Measurements from ENCODE around the gene PPAN. TPM values are rescaled to one million over a fixed set of nuclear protein-coding genes. Genes with fewer than 3 reads are reported as not detected.

PPAN gene
- total and polyA plus RNA-seq, 9 donors: 6.2 to 58.3 (median 37.8) TPM

DNA sequence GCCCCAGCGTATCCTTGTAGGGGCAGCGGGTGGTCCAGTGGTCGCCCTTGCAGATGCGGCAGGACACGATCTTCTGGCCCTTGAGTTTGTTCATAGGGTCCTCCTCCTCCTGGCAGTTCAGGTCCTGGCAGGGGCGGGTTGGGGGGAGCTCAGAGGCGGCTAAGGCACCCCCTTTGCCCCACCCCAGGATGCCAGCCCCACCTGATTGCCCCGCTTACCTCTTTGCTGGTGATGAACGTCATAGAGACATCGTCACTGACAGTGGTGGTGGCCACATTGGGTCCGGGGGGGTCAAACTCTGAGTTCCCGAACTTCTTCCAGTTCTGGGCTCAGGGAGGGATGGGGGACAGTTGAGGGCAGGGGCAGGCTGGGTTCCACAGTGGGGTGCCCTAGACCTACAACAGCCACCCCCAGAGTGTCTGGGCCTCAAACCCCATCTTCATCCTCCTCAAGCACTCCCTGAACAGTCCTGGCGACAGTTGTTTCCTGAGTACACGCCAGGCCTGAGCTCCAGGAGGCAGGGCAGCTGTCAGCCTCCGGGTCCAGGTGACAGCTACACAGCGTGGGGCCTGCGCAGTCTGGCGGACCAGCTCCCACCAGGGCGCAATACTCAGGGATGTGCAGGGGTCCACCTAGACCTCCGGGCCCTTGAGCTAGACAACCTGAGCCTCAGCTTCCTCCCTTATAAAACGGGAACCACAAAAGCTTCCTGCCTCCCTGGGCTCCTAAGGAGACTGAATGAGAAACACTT lies 10.9 kb downstream of the PPAN start:
- intact Hi-C loops (cut with DNase I): loop anchor here in 2 of 4 donors (10.0 kb wide), 2 partner anchors 108 to 128 kb away; no protein-coding TSS in a partner anchor
- no peak for DNase-seq
- H3K9me3 ChIP-seq: no peaks in the 10 kb centered on the region
- 88% methylated on average over 21 of the region's 21 CpGs for WGBS, 3 donors
- no peak overlapping the region for H3K4me3 ChIP-seq
- no peak overlapping the region for H3K27ac ChIP-seq
- no peaks in the 10 kb centered on the region for H3K27me3 ChIP-seq
- no peaks in the 10 kb centered on the region for H3K36me3 ChIP-seq
- H3K4me1 ChIP-seq (ENCODE audit: insufficient read depth): peaks cover 5% of the 10 kb centered on the region
- no peak for TF ChIP-seq EP300 (IDR thresholded peaks at IDR 0.05)
- no peak for TF ChIP-seq POLR2A (IDR thresholded peaks at IDR 0.05)
- TF ChIP-seq, protein P1, sequence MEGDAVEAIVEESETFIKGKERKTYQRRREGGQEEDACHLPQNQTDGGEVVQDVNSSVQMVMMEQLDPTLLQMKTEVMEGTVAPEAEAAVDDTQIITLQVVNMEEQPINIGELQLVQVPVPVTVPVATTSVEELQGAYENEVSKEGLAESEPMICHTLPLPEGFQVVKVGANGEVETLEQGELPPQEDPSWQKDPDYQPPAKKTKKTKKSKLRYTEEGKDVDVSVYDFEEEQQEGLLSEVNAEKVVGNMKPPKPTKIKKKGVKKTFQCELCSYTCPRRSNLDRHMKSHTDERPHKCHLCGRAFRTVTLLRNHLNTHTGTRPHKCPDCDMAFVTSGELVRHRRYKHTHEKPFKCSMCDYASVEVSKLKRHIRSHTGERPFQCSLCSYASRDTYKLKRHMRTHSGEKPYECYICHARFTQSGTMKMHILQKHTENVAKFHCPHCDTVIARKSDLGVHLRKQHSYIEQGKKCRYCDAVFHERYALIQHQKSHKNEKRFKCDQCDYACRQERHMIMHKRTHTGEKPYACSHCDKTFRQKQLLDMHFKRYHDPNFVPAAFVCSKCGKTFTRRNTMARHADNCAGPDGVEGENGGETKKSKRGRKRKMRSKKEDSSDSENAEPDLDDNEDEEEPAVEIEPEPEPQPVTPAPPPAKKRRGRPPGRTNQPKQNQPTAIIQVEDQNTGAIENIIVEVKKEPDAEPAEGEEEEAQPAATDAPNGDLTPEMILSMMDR (IDR thresholded peaks at IDR 0.05): no peak

DNA sequence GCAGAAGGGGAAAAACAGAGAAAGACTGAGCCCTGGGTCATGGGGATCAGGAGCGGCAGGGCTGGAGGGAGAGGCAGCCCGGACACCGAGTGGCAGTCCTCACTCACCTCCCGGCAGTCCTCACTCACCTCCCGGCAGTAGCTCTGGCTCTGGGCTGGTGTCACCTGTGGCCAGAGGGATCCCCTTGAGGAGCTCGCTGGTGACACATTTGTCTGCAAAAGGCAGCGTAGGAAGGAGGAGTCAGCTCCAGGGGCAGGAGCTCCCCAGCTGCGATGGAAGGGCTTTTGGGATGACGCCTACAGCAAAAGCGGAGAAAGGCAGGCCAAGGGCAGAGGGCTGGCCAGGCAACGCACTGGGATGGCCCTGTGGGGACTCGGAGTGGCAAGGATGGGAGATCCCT lies 12.8 kb downstream of the PPAN start:
- no peaks in the 10 kb centered on the region for H3K9me3 ChIP-seq
- TF ChIP-seq, protein P1 (IDR thresholded peaks at IDR 0.05): no peak
- TF ChIP-seq EP300 (IDR thresholded peaks at IDR 0.05): no peak
- no peak for TF ChIP-seq POLR2A (IDR thresholded peaks at IDR 0.05)
- H3K27ac ChIP-seq: peak overlapping the region in 1 of 2 donors; percentile 19
- peak overlapping the region; percentile 89 for H3K4me3 ChIP-seq
- no peaks in the 10 kb centered on the region for H3K27me3 ChIP-seq
- no peaks in the 10 kb centered on the region for H3K36me3 ChIP-seq
- DNase-seq: no peak
- peaks cover 5% of the 10 kb centered on the region for H3K4me1 ChIP-seq (ENCODE audit: insufficient read depth)
- intact Hi-C loops (cut with DNase I): loop anchor here in 2 of 4 donors (10.0 kb wide), 2 partner anchors 106 to 126 kb away; no protein-coding TSS in a partner anchor
- WGBS, 3 donors: 31 to 44% (median 33%) methylated on average over 11 to 12 of the region's 12 CpGs

DNA sequence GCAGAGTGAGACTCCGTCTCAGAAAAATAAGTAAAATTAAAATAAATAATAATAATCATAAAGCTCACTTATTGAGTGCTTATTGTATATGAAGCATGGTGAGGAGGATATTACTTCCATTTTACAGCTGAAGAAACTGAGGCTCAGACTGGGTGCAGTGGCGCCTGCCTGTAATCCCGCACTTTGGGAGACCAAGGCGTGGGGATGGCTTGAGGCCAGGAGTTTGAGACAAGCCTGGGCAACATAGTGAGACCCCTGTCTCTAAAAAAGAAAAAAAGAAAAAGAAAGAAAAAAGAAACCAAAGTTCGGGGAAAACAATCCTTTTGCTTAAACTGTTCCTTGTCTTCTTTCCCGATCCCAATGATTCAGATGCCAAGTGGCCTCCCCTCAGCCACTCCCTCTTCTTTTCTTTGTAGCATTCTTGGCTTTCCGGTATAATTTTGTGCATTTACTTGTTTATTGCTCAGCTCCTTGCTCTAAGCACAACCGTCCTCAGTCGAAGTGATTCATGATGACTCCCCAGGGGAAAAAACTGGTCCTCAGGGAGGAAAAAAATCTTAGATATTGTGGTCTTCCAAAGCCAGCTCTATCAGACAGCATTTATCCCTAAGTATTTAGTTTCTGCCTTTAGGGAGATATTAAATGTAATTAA lies 14.5 kb downstream of the PPAN start:
- Histone ChIP-seq H3K4me3 (no peak overlapping the region), H3K4me1 (ENCODE audit: insufficient read depth) (peaks cover 5% of the 10 kb centered on the region), H3K27ac (peak overlapping the region in 1 of 2 donors; percentile 20), H3K9me3 (no peaks in the 10 kb centered on the region), H3K27me3 (no peaks in the 10 kb centered on the region), H3K36me3 (no peaks in the 10 kb centered on the region)
- intact Hi-C loops (cut with DNase I): no loop called here
- peak in 1 of 5 donors; percentile 39 for DNase-seq
- WGBS, 3 donors: 41 to 53% (median 52%) methylated on average over 9 of the region's 9 CpGs
- TF ChIP-seq EP300 (IDR thresholded peaks at IDR 0.05) (no peak), POLR2A (IDR thresholded peaks at IDR 0.05) (no peak)
- TF ChIP-seq, protein P1 (IDR thresholded peaks at IDR 0.05): no peak

DNA sequence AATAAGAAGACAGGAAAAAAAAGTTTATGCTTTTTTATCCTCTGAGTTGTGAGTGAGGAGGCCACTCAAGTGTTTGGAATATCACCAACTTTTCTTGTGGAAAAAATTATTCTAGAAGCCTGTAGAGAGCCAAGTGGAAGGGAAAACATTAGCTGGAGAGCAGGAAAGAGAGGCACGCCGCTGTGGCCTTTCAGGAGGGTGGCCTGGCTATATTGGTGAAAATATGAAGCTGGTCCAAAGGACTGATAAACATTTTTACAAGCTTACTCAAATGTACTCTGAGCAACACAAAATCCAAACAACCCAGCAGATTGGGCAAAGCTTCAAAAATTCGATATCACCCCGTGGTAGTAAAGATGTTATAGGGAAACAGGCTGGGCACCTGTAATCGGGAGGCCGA lies 15.9 kb downstream of the PPAN start:
- H3K27me3 ChIP-seq: no peaks in the 10 kb centered on the region
- WGBS, 3 donors: 12 to 26% (median 21%) methylated on average over 6 of the region's 6 CpGs
- no peak overlapping the region for H3K4me3 ChIP-seq
- H3K4me1 ChIP-seq (ENCODE audit: insufficient read depth): peaks cover 5% of the 10 kb centered on the region
- no peaks in the 10 kb centered on the region for H3K36me3 ChIP-seq
- TF ChIP-seq POLR2A (IDR thresholded peaks at IDR 0.05) (no peak), EP300 (IDR thresholded peaks at IDR 0.05) (no peak)
- TF ChIP-seq, protein P1 (IDR thresholded peaks at IDR 0.05): no peak
- peak overlapping the region; percentile 6 to 20 for H3K27ac ChIP-seq
- H3K9me3 ChIP-seq: no peaks in the 10 kb centered on the region
- peak in 1 of 5 donors; percentile 49 for DNase-seq
- intact Hi-C loops (cut with DNase I): no loop called here

All from ovary (tissue), 9 donors.